ENCODE data around the gene LAMA2.

Gene LAMA2

DNA sequence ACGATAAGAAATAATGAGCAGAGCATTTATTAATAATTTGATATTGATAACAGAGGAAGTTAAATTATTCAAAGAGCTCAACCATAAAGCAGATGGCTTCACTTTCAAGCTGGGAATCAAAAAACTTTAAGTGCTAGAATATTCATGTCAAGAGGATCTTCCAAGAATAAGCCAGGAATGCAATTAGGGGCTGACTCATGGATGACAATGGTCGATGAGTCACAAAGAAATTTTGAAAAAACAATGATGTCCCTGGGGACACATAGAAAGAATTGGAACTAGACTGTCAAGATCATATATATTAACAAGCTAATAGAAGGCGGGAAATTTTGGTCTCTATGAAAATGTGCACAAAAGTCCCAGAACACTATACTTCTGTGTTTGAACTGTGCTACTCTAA, 304.1 kb downstream of the LAMA2 start:
- Histone ChIP-seq H4K20me1 (ENCODE audit: insufficient read depth, low read length) (no peaks in the 10 kb centered on the region), H3K4me1 (ENCODE audit: low read length) (no peaks in the 10 kb centered on the region), H3K9ac (ENCODE audit: low read length) (no peak overlapping the region), H3K4me2 (ENCODE audit: low read length) (no peak overlapping the region), H3K9me3 (ENCODE audit: insufficient read depth, low read length) (no peaks in the 10 kb centered on the region), H3K27ac (ENCODE audit: low read length) (no peak overlapping the region), H2AFZ (ENCODE audit: low read depth, low read length) (no peak overlapping the region), H3K4me3 (ENCODE audit: low read length) (no peak overlapping the region), H3K79me2 (ENCODE audit: low read length) (no peaks in the 10 kb centered on the region), H3K27me3 (ENCODE audit: low read depth, low read length) (no peaks in the 10 kb centered on the region), H3K36me3 (replicated peaks; ENCODE audit: low read depth, low read length) (no peaks in the 10 kb centered on the region)
- TF ChIP-seq, protein P1, sequence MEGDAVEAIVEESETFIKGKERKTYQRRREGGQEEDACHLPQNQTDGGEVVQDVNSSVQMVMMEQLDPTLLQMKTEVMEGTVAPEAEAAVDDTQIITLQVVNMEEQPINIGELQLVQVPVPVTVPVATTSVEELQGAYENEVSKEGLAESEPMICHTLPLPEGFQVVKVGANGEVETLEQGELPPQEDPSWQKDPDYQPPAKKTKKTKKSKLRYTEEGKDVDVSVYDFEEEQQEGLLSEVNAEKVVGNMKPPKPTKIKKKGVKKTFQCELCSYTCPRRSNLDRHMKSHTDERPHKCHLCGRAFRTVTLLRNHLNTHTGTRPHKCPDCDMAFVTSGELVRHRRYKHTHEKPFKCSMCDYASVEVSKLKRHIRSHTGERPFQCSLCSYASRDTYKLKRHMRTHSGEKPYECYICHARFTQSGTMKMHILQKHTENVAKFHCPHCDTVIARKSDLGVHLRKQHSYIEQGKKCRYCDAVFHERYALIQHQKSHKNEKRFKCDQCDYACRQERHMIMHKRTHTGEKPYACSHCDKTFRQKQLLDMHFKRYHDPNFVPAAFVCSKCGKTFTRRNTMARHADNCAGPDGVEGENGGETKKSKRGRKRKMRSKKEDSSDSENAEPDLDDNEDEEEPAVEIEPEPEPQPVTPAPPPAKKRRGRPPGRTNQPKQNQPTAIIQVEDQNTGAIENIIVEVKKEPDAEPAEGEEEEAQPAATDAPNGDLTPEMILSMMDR (IDR thresholded peaks at IDR 0.05; ENCODE audit: low read depth, low read length) = no peak

- Histone ChIP-seq H2AFZ (ENCODE audit: low read depth, low read length) (no peak overlapping the region), H3K9me3 (ENCODE audit: insufficient read depth, low read length) (no peaks in the 10 kb centered on the region), H3K4me2 (ENCODE audit: low read length) (no peak overlapping the region), H3K36me3 (replicated peaks; ENCODE audit: low read depth, low read length) (no peaks in the 10 kb centered on the region), H3K79me2 (ENCODE audit: low read length) (no peaks in the 10 kb centered on the region), H3K27ac (ENCODE audit: low read length) (no peak overlapping the region), H3K9ac (ENCODE audit: low read length) (no peak overlapping the region), H3K27me3 (ENCODE audit: low read depth, low read length) (no peaks in the 10 kb centered on the region), H3K4me3 (ENCODE audit: low read length) (no peak overlapping the region), H3K4me1 (ENCODE audit: low read length) (no peaks in the 10 kb centered on the region), H4K20me1 (ENCODE audit: insufficient read depth, low read length) (no peaks in the 10 kb centered on the region)
- TF ChIP-seq, protein P1 (IDR thresholded peaks at IDR 0.05; ENCODE audit: low read depth, low read length) = no peak
- TF ChIP-seq EZH2phosphoT487 (IDR thresholded peaks at IDR 0.05; ENCODE audit: low read depth) = no peak
Observed at GRCh38 chr6:129188306-129188705, 305.4 kb downstream of the LAMA2 start.

- H3K36me3 ChIP-seq (replicated peaks; ENCODE audit: low read depth, low read length) = no peaks in the 10 kb centered on the region
- H3K9me3 ChIP-seq (ENCODE audit: insufficient read depth, low read length) = no peaks in the 10 kb centered on the region
- no peak overlapping the region for H2AFZ ChIP-seq (ENCODE audit: low read depth, low read length)
- no peaks in the 10 kb centered on the region for H3K27me3 ChIP-seq (ENCODE audit: low read depth, low read length)
- no peak overlapping the region for H3K4me3 ChIP-seq (ENCODE audit: low read length)
- no peak overlapping the region for H3K9ac ChIP-seq (ENCODE audit: low read length)
- no peaks in the 10 kb centered on the region for H3K4me1 ChIP-seq (ENCODE audit: low read length)
- H3K79me2 ChIP-seq (ENCODE audit: low read length) = no peaks in the 10 kb centered on the region
- no peak overlapping the region for H3K4me2 ChIP-seq (ENCODE audit: low read length)
- H3K27ac ChIP-seq (ENCODE audit: low read length) = no peak overlapping the region
- no peaks in the 10 kb centered on the region for H4K20me1 ChIP-seq (ENCODE audit: insufficient read depth, low read length)
- TF ChIP-seq EZH2phosphoT487 (IDR thresholded peaks at IDR 0.05; ENCODE audit: low read depth) = no peak
- TF ChIP-seq, protein P1 (IDR thresholded peaks at IDR 0.05; ENCODE audit: low read depth, low read length) = no peak
Observed at GRCh38 chr6:129188795-129189194, 305.9 kb downstream of the LAMA2 start.

DNA sequence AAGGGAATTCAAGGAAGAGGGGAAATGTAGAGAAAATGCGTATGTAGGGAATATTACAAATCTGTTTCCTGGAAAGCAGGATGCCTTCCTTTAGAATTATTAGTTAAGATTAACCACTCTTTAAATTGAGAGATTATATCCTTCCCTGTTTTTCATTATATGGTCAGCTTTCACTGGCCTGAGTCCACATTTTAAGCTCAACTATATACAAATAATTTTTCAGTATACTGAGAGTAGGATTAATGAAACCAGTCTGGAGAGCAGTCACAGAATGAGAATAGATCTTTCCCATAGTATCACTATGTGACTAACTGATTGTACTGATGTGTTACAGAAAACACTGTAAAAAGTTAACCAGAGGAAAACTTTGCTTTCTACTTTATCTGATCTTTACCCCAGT, 306.3 kb downstream of the LAMA2 start:
- no peak overlapping the region for H3K4me2 ChIP-seq (ENCODE audit: low read length)
- no peaks in the 10 kb centered on the region for H3K27me3 ChIP-seq (ENCODE audit: low read depth, low read length)
- H3K4me3 ChIP-seq (ENCODE audit: low read length) = no peak overlapping the region
- H3K9ac ChIP-seq (ENCODE audit: low read length) = no peak overlapping the region
- no peaks in the 10 kb centered on the region for H3K9me3 ChIP-seq (ENCODE audit: insufficient read depth, low read length)
- no peaks in the 10 kb centered on the region for H3K79me2 ChIP-seq (ENCODE audit: low read length)
- no peak overlapping the region for H3K27ac ChIP-seq (ENCODE audit: low read length)
- H3K36me3 ChIP-seq (replicated peaks; ENCODE audit: low read depth, low read length) = no peaks in the 10 kb centered on the region
- TF ChIP-seq EZH2phosphoT487 (IDR thresholded peaks at IDR 0.05; ENCODE audit: low read depth) = no peak
- TF ChIP-seq, protein P1 (IDR thresholded peaks at IDR 0.05; ENCODE audit: low read depth, low read length) = no peak
- no peaks in the 10 kb centered on the region for H4K20me1 ChIP-seq (ENCODE audit: insufficient read depth, low read length)
- H3K4me1 ChIP-seq (ENCODE audit: low read length) = no peaks in the 10 kb centered on the region
- no peak overlapping the region for H2AFZ ChIP-seq (ENCODE audit: low read depth, low read length)
